HG02588 (cell line): ENCODE data around the gene BARX1.

ENCODE experiments used
- ATAC-seq: cut with Tn5 transposase; IDR thresholded peaks from one replicate; pipeline ENCODE4 v1.9.1; 2021; ENCODE audit warnings: mild to moderate bottlenecking, moderate library complexity; ENCODE audit not compliant: unreplicated experiment

BARX1 gene

DNA sequence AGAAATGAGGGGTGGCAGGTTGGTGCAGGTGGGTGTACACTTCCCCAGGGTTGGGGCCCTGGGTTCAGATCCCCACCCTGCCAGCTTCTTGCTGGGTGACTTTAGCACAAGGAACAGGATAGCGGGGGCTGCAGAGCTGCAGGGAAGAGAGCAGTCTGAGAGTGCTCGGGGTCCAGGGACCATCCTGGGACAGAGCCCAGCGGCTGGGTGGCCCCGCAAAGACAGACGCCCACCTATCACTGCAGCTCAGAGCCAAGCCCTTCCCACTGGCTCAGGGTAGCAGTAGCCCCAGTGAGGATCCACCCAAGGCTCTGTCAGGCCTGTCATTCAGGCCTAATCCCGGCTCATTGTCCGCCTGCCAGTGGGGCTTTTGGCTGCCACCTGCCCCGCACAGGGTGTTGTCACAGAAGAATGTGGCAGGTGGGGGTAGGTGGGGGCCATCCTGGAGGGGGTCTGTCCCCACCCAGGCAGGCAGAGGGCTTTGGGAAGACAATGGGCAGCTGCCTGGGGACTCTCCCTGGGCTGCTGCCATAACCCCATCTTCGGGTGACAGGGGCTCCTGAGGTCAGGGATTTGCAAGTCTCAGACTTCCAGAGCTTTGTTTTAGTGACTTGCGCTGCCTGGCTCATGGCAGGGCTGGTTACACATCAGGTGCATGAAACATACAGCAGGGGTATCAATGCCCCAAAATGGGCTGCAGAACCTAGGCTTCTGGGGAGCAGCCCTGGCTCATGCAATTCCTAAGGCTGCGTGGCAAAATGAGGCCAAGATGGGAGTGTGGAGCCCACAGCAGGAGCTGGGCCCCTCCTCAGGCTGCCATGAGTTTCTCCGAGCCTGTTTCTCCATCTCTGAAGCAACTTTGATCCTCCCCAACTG is 52.1 kb downstream of the BARX1 start:
- ATAC-seq, result no peak

DNA sequence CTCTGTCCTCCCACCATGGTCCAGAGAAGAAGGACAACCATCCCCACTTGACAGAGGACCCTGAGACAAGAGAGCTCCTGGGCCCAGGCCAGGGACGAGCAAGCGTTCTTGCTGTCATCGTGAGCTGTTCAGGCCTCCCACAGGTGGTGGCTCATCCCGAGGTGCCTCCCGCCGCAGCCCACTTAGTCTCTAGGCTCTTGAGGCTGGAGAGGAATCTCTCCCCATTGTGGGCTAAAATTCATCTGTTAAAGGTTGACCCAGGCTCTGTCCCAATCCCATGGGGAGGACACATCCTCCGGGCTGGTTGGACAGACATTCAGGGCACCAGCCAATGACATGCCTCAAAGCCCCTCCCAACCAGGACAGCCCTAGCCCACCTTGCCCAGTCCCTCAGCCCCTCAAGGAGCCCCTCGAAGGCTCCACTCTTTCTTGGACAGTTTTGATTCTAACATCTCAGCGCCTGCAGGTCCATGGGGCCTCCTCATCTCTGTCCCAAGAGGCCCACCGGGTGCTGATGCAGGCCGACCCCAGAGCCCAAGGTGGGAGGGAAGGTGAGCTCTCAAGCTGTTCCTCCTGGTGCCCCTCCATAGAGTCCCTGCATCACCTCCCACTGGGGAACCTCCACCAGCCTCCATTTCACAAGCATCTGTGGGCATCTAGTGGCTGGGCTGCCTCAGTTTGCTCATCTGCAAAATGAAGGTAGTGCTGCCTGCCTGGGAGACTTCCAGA is 52.9 kb downstream of the BARX1 start:
- no peak for ATAC-seq
